ENCODE data around the gene PRL. TPM values are rescaled to one million over a fixed set of nuclear protein-coding genes. Genes with fewer than 3 reads are reported as not detected.
A peak's percentile ranks its signal among the peaks of the same experiment; 100 is the strongest.

PRL gene
- polyA plus RNA-seq, 10 donors, result 0.91 to 10.0 (median 1.9) TPM

- peak in 1 of 3 donors; percentile 10 for DNase-seq
Measured at GRCh38 chr6:22295145-22295544, 1.7 kb downstream of the PRL start.

DNA sequence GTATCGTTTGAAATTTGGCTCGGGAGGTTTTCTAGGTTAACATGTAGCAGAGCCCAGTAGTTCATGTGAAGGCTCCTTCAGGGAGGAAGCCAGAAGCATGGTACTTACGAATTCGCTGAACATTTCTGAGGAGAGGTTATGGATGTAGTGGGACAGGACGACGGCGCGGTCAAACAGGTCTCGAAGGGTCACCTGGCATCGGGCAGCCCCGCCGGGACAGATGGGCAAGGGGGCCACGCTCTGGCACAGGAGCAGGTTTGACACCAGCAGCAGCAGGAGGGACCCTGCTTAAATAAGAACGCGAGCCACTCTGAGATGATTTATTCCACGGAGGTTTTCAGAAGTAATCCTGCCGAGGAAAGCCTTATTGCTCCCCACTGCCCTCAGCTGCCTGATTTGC, 2.5 kb downstream of the PRL start:
- no peak for DNase-seq

- DNase-seq, result no peak
Measured at GRCh38 chr6:22290045-22290444, 6.8 kb downstream of the PRL start.

- no peak for DNase-seq
Measured at GRCh38 chr6:22288721-22289120, 8.1 kb downstream of the PRL start.

DNA sequence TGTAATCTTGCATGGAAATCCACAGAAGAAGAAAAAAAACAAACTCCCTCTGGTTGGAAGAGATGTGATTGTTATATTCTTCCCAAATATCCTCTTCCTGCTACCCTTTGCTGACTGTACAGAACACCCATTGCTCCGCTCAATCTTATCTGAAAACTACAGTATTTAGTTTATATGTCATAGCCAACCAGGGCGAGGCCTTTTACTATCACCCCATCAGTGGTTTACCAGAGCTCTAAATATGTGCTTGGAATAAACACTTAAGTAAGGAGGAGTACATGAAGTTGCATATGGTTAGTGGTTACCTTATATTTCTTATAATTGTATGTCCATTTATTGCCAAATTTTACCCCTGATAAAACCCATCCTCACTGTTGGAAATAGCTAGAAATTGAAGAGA, 12.2 kb downstream of the PRL start:
- no peak for DNase-seq

- no peak for DNase-seq
Measured at GRCh38 chr6:22281341-22282085, 15.3 kb downstream of the PRL start.

- DNase-seq, result no peak
Measured at GRCh38 chr6:22279427-22279826, 17.4 kb downstream of the PRL start.

DNA sequence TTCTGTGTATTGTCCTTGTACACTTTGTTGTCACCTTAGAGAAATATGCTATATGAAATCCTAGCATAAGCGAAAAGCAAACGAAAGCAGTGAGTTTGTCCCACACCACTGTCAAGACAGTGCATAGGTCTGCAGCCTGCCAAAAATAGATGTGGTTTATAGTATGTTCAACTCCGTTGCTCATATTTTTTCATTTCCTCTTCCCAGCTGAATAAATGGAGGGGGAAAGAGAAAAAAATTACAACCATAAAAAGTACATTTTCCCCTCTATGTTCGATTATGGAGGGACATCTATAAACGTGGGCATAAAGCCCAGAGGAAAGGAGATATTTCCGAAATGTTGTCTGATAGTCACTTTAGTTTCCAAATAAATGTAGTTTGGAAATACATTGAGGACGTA, 25.8 kb downstream of the PRL start:
- DNase-seq, result peak in 2 of 3 donors; percentile 44 to 81

DNA sequence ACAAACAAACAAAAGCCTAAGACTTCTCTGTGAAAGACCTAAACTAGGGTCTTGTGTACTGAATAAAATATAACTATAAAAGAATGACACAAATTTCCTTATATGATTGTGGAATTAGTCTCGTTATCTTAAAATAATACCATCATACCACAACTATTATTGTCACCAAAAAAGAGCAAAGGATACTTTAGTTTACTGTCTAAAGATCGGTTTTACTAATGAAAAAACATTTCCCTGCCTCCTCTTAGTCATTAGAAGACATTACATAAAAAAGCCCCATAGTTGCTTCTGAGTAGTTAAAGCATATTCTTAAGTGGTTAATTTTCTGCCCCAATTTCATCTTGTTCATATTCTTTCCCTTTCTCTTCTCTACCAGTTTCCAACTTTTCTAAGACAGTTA, 33.1 kb downstream of the PRL start:
- DNase-seq, result no peak

DNA sequence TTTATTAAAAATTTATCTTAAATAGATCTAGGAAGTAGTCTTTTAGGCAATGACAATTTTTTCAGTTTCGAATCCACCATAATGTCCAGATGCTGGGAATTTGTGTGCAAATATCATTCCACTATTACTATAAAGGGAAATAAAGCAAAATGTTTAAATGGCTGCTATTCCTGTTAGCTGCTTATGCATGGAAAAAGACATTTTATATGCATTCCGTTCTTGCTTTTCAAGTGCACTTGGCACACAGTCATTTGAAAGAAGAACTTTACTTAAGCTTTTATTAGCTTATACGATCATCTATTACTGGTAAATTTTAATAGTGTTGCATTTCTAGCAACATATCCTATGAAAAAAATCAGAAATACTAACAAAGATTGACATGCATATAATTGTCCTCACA, 42.0 kb downstream of the PRL start:
- peak in 1 of 3 donors; percentile 50 for DNase-seq

DNA sequence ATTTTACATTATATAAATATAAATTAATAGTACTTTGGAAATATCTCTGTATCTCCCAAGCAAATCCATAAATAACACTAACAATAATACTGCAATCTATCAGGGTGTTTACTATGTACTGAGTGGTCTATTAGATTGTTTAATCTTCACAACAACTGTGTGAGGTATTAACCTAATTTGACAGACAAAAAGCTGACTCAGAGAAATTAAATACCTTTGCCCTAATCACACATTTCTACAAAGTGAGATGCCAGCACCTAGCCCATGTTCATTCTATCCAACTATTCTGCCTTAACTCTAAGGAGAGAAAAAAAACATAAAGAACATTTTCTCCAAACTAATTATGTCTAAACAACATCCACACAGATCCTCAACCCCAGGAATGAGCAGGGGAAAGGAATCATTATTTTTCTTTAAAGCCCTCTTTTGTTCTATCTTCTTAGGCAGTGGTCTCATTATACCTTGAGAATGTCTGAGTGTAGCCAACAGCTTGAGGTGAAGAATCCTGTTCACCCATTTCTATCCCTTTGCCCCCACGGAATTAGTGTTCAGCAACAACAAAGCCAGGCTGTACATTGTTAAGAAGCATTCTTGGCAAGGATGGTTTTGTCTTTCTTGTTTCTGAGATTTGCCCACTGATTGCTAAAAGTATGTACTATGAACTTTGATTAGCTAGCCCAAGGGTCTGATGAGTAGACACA, 42.7 kb downstream of the PRL start:
- DNase-seq, result no peak

DNA sequence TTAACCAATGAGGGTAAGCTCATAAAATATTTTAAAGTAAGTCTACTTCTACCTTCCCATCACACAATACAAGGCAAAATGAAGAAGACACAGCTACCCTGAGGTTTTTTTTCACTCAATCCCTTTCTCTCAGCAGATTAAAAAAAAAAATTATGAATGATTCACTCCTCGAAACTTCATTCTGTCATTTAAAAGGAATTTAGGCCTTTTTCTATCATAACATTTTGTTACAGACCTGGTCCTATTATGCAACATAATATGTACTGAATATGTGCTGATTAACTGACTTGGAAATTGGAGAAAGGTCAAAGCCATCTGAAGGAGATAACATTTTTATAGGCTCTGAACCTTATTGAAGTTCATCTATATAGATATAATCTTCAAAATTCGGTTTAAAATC, 45.5 kb downstream of the PRL start:
- peak in 1 of 3 donors; percentile 53 for DNase-seq

DNA sequence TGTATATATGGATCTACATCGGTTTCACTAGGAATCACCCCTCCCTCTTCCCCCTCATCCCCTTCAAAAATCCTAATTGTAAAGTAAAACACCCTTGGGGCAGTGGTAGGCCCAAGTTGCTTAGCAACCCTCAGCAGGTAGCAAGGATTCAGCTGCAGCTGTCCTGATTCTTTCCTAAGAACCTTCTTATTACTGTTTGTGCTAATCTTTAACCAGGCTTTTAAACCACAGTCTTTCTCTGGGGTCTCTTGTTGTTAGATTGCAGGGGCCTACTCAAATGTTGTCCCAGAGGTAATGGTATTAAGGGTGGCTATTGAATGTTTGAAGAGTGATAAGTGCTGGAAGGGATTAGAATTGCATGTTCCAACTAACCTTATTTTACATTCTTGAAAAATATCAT, 46.4 kb downstream of the PRL start:
- DNase-seq, result peak in 1 of 3 donors; percentile 59

GRCh38 chr6:22249711-22250350, 47.0 kb downstream of the PRL start:
- DNase-seq, result peak; percentile 41 to 76 (median 49)

DNA sequence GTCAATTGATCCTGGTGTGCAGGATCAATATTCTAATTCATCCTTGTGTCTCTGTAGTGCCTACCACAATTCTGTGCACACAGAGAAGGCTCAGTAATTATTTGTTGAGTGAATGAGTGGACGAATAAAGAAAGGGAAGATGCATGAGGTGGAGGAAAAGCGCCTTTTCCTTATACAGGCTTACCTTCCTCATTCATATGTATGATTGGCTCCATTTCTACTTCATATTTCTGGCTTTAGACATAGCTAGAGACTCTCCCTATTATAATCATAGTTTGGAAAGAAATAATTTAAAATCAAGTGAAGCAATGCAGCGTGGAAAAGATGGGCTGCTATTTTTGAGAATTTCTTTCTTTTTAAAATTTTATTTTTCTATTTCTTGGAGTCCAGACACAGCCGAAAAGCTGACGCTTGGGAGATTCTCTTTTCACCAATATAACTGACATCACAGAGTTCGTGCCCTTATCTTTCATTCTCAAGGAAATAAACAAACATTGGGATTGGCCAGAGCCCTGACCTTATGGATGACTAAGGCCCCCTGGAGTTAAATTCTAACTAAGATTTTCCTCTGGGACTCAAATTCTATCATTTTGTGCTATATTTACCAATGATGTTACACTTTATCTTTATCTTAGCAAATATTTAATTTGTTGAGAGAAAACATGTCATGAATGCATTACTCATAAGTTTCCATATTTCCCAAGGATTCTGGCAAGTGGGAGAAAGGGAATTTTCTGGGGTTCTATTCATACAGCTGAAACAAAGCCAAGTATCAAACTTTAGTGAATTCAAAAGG, 48.1 kb downstream of the PRL start:
- peak in 2 of 3 donors; percentile 63 to 64 for DNase-seq

- DNase-seq, result no peak
Measured at GRCh38 chr6:22247916-22248482, 48.8 kb downstream of the PRL start.

DNA sequence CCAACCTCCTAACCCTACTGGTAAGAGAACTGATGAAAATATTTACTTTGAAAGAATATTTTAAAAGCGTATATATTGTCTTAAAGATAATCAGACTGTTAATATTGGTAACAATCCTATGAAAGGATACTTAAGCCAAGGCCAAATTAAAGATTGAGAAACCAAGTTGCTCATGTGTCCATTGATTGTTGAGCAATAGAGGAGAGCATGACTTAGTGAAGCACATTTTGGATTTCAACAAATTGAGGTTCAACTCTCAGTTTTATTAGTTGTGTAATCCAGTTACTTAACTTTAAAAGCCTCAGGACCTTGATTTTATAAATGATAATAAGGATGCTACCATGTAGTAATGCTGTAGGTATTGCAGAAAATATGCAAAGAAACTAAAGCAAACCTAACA, 56.8 kb downstream of the PRL start:
- DNase-seq, result no peak

DNA sequence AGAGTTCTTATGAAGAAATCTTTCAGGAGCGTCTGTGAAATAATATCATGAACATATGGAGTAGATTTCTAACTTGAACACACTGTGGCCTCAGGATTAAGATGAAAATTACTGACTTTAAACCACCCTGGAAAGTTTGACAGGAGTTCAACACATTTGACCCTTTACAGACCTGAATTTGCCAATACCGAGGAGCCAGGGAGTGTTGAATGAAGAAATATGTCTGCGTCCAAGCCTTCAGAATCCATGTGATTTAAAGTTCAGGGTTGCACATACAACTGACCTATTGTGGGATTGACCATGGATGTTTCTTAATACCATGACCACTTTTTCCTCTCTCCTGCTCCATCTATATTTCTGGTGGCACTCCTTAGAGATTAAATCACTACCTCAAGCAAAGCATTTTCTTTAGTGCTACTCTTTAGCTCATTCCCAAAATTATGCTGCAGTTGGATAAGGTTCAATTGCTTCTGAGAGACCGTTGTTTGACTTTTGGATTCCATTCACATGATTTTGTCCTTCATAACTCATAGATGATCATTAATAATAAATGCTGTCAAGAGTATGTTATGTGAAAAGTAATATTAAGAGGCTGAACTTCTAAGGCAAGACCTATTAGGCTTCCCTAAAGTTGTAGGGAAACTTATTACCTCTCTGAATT, 57.4 kb downstream of the PRL start:
- peak in 1 of 3 donors; percentile 51 for DNase-seq

GRCh38 chr6:22238861-22239260, 58.0 kb downstream of the PRL start:
- peak in 1 of 3 donors; percentile 39 for DNase-seq

GRCh38 chr6:22237526-22237925, 59.3 kb downstream of the PRL start:
- no peak for DNase-seq

Measured in muscle of back (tissue), 11 donors.